Astrocyte of the cerebellum (primary cell): Measurements from ENCODE around the gene WWC1.
"Not testable (repeated sequence)": the region's sequence is repeated elsewhere in the genome, so short reads cannot be mapped to it uniquely, and the experiment has no call there.

ENCODE experiments used
- DNase-seq: peaks from one replicate; pipeline ENCODE4 v3.0.0-alpha.2; 2011; ENCODE audit warnings: low read depth
- H3K4me3 ChIP-seq: 2 replicates; pipeline ENCODE4 v1.5.1; 2011; ENCODE audit warnings: mild to moderate bottlenecking, low read depth, low read length, moderate library complexity
- CTCF ChIP-seq: IDR thresholded peaks from 2 replicates; pipeline ENCODE4 v1.5.1; 2012; ENCODE audit warnings: low read length, low read depth, moderate library complexity, mild to moderate bottlenecking; ENCODE audit errors: missing control alignments
- in situ Hi-C: cut with HindIII; loops from 2 replicates; pipeline ENCODE4 v1.10.0; 2017; ENCODE audit warnings: low sequenced_read_pairs

Gene WWC1

GRCh38 chr5:168285696-168286095 is 5.7 kb upstream of the WWC1 start:
- in situ Hi-C loops = no loop called here
- H3K4me3 ChIP-seq = no peak overlapping the region
- TF ChIP-seq CTCF = no peak
- no peak for DNase-seq

- no peak for TF ChIP-seq CTCF
- in situ Hi-C loops = no loop called here
- H3K4me3 ChIP-seq = no peak overlapping the region
- DNase-seq = no peak
These were observed 5.1 kb upstream of the WWC1 start for GRCh38 chr5:168286386-168286785.

- DNase-seq, H3K4me3 ChIP-seq, in situ Hi-C loops: not testable (repeated sequence)
These were observed 4.6 kb upstream of the WWC1 start for GRCh38 chr5:168286863-168287262.

- in situ Hi-C loops = no loop called here
- no peak overlapping the region for H3K4me3 ChIP-seq
- no peak for DNase-seq
- no peak for TF ChIP-seq CTCF
These were observed 4.1 kb upstream of the WWC1 start for GRCh38 chr5:168287362-168287761.

GRCh38 chr5:168288349-168289245 is 2.8 kb upstream of the WWC1 start:
- no peak overlapping the region for H3K4me3 ChIP-seq
- in situ Hi-C loops = no loop called here
- TF ChIP-seq CTCF = no peak
- no peak for DNase-seq

- H3K4me3 ChIP-seq = peak overlapping the region; percentile 57
- no peak for DNase-seq
- TF ChIP-seq CTCF = no peak
- in situ Hi-C loops = no loop called here
These were observed 523 bp upstream of the WWC1 start for GRCh38 chr5:168290902-168291341.
